Ureter (tissue), 1 donor: ENCODE data around the gene P3H4. TPM values are rescaled to one million over a fixed set of nuclear protein-coding genes. Genes with fewer than 3 reads are reported as not detected.
"Not testable (repeated sequence)": the region's sequence is repeated elsewhere in the genome, so short reads cannot be mapped to it uniquely, and the experiment has no call there.

Experiments used
- DNase-seq: peaks from one replicate; pipeline ENCODE4 v3.0.0-alpha.2; 2020; ENCODE audit warnings: low spot score
- total RNA-seq: library from RNA; stranded (reverse); gene quantifications from one replicate; pipeline ENCODE4 v1.2.4, GENCODE V29; 2023
- donor health status: DM: yes; HTN: yes; CAD: no.

Gene P3H4
- total RNA-seq, 1 donor from 2014 or later, result 7.8 TPM

DNA sequence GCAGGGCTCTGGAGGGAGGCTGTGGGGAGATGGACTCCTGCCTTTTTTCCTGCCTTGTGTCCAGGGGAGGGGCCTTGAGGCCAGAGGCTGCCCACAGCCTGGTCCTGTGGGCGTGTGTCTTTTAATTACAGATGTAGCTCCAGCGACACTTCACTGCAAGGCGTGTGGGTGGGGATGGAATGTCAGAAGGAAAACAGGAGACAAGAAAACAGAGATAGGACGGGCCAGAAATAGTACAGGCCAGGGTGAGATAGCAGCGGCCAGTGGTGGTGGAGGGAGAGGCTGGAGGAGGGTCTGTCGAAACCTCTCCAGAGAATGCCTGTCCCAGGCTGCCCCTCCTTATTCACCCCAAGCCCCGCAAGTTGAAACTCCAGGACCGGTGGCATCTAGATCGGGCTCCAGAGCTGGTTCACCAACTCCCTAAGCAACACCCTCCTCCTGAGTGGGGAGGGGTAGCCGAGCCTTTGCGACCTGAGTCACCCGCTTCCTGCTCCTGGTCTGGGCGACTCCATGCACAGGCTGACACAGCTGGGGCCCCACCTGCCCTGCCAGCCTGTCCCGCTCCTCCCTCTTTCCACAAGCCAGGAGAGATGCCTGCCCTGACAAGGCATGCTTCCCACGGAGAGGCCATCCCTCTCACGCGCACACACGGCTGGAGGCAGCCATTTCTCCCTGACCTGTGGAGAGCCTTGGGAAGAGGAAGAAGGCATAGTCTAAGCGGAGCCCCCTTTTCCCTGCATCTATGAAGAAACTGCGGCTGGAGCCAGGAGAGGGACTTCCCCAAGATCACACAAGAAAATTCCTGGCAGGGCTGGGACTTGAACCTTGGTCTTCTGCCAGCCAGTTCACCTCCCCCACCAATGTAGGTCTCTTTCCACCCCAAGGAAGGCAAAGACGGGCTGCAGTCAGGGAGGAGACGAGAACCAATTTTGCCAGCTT, 18.6 kb downstream of the P3H4 start:
- peak; percentile 89 for DNase-seq

- no peak for DNase-seq
Measured at GRCh38 chr17:41787021-41787418, 24.7 kb downstream of the P3H4 start.

GRCh38 chr17:41786227-41787020, 25.3 kb downstream of the P3H4 start, which contains the start of gene JUP:
JUP (minus strand) TSS chr17:41786711; CDS start chr17:41771854, 14,857 bp downstream.
- DNase-seq, result peak; percentile 100

GRCh38 chr17:41785859-41786226, 25.9 kb downstream of the P3H4 start:
- DNase-seq, result peak; percentile 89

DNA sequence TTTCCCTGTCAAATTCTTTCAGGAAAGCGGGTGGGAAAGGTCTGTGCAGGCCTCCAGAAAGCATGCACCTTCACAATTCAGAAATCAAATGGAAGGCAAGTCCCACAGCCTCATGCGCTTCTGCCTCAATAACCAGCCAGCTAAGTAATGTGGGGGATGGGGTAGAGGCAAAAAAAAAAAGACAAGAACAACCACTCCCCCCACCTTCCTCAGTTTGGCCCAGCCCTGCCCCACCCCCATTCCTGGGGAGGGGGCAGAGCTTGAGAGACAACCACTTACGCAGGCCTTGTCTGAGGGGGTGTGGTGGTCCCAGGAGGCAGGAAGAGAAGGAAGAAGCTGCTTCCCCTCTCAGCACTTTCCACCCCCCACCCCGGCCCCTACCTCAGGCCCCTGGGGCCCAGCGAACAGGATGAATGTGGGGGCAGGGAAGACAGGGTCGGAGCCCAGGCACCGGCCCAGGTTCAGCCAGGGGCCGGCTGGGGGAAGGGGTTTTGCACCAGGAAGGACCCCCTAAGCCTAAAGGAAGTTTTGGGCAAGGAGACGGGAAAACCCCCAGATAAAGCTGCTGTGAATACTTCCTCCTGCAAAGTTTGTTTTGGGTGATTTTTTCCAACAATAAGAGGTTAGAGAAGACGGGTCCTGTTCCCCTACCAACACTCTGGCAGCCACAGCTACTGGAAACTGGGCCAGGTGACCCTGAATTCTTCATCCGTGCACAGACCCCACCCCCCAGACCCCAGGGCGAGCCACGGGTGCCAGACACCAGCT, 26.5 kb downstream of the P3H4 start:
- peak; percentile 67 for DNase-seq

DNA sequence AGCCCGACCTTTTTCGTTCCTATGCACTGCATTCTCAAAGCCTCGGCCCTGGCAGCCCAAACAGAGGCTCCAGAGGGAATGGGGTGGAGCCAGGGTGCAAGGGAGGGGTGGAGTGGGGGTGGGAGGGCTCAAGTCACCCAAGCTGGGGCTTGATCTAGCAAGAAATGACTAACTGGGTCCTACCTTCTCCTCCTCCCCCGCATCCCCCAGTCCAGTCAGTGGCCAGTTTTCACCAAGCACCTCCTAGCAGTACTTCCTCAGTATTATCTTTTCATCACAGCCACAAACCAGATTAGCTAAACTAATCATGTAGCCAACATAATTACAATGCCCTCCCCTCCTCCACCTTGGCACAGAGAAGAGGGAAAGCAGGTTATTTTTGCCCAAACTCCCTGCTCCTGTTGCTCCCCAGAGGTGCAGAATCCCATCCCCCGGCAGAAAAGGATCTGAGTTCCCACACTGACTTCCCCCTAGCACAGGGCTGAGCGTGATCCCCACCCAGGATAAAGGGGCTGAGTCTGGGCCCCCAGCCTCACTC, 27.5 kb downstream of the P3H4 start:
- peak; percentile 86 for DNase-seq

- no peak for DNase-seq
Measured at GRCh38 chr17:41782142-41782541, 29.6 kb downstream of the P3H4 start.

- no peak for DNase-seq
Measured at GRCh38 chr17:41781404-41782110, 30.2 kb downstream of the P3H4 start.

DNA sequence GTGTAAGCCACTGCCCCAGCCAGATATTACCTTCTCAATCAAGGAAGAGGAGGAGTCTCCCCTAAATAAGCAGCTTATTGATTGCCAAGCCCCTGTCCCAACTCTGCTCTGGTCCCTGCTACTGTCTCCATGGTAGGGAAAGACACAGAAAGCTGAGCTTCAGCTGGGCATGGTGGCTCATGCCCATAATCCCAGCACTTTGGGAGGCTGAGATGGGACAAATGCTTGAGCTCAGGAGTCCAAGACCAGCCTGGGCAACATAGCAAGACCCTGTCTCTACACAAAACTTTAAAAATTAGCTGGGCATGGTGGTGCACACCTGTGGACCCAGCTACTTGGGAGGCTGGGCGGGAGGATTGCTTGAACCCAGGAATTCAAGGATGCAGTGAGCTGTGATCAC, 31.8 kb downstream of the P3H4 start:
- DNase-seq, result no peak

GRCh38 chr17:41777574-41778188, 34.1 kb downstream of the P3H4 start:
- DNase-seq, result peak; percentile 78

DNA sequence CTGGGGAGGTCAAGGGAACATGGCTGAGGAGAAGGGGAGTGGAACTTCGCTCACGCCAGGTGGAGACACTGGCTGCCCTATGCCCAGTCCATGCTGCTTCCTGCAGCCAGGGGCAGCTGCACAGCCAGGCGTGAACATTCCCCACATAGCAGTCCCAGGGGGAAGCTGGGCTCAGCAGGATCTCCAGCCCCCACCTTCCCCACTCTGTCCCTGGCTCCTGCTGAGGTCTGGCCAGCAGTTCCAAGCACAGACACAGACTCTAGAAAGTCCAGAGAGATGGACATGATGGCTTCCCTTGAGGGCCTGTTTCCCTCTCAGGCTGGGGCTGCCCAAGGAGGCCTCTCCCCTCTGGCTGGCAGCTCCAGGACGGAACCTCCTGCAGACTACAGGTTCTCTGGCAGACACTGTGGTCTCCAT, 34.6 kb downstream of the P3H4 start:
- no peak for DNase-seq

- DNase-seq, result not testable (repeated sequence)
Measured at GRCh38 chr17:41776262-41776900, 35.4 kb downstream of the P3H4 start.

GRCh38 chr17:41775394-41776226, 36.1 kb downstream of the P3H4 start:
- no peak for DNase-seq

GRCh38 chr17:41773731-41774193, 38.0 kb downstream of the P3H4 start:
- no peak for DNase-seq

DNA sequence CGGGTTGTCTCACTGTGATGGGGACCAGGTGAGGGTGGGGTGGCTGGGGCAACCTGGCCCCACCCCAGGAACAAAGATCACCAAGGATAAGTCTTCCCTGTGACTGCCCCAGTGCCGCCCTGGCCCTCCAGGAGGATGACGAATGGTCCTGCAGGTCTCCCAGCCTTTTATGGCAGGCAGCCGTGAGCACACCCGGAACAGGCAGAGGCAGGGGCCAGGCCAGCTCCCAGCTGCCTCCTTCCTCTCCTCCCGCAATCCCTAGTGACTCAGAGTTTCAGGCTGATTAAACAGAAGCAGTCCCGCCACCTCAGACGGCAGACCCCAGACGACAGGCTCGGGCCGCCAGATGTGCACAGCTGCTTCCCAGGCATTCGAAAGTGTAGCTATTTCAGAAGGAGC, 38.6 kb downstream of the P3H4 start:
- peak; percentile 89 for DNase-seq

GRCh38 chr17:41772586-41773189, 39.1 kb downstream of the P3H4 start:
- DNase-seq, result no peak

- DNase-seq, result peak; percentile 87
Measured at GRCh38 chr17:41772218-41772585, 39.5 kb downstream of the P3H4 start.

DNA sequence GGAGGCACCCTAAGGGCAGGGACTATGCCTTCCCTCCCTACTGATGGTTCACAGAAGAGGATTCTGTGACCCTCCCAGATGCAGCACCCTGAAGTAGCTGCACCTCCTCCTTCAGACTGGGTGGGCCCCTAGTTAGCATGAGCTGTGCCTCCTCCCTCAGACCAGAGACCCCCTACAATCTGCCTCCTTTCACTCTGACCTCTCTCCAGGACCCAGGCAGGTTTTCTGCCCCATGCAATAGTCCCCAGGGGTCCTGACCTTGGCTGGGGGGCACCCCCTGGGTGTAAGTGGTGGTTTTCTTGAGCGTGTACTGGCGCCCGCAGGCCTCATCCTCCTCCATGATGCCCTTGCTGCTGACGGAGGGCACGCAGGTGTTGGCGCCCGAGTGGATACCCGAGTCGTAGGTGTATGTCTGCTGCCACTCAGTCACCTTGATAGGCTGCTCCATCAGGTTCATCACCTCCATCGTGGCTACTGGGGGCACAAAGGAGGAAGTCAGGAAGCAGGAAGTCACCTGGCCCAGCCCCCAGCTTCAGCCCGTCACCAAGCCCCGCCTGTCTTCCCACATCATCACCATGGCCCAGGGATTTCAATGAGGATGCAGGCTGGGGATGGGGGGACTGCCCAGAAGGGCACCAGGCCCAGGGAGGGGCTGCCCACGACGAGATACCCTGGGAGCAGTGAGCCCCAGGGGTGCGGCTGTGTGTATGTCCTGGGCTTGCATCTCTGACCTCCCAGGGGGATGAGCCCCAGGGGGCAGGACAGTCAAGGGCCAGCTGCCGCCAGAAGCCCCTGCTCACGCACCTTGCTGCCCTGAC, 40.2 kb downstream of the P3H4 start:
- no peak for DNase-seq
